HG03469 (cell line): ENCODE measurements around the gene AMZ1.

ENCODE experiments used
- ATAC-seq: cut with Tn5 transposase; IDR thresholded peaks from one replicate; pipeline ENCODE4 v1.9.1; 2021; ENCODE audit warnings: mild to moderate bottlenecking, moderate library complexity, moderate number of reproducible peaks; ENCODE audit not compliant: unreplicated experiment

Gene AMZ1

DNA sequence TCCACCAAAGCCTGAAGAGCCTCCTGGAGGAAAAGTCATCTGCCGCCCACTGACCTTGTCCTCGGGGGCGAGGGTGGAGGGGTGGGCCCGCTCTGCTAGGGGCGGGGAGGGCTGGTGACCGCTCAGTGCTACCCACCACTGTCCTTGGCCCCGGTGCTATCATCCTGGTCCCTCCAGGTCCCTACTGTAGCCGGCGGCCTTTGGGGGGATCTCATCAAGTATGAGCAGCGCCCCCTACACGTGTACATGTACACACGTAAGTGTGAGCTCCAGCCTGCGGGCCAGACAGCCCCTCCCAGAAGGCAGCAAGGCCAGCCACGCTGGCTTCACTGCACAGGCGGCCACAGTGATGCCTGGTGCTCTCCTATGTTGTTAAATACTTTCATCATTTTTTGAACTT is 36.7 kb upstream of the AMZ1 start:
- no peak for ATAC-seq

GRCh38 chr7:2651847-2652735 is 35.9 kb upstream of the AMZ1 start:
- no peak for ATAC-seq

DNA sequence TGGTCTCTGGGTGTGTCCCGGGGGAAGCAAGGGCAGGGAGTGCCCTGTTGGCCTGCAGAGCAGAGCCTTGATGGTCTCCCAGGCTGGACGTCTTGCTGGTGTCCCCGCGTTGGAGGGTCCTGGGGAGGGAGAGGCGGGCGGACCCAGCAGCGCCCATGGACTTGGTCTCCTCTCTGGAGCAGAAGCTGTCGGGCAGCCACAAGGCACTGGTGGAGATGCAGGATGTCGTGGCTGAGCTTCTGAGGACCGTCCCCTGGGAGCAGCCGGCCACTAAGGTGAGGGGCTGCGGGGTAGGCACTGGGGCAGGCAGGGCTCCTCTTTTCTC is 35.3 kb upstream of the AMZ1 start:
- no peak for ATAC-seq

DNA sequence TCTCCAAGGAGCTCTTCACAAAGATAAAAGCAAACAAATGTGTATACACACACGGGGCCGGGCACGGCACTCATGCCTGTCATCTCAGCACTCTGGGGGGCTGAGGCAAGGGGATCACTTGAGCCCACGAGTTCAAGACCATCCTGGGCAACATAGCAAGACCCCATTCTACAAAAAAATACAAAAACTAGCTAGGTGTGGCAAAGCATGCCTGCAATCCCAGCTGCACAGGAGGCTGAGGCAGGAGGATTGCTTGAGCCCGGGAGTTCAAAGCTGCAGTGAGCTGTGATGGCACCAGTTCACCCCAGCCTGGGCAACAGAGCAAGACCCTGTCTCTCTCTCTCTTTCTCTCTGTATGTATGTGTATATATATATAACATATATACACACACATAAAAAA is 33.9 kb upstream of the AMZ1 start:
- ATAC-seq, result no peak

GRCh38 chr7:2655870-2656614 is 32.0 kb upstream of the AMZ1 start:
- no peak for ATAC-seq

DNA sequence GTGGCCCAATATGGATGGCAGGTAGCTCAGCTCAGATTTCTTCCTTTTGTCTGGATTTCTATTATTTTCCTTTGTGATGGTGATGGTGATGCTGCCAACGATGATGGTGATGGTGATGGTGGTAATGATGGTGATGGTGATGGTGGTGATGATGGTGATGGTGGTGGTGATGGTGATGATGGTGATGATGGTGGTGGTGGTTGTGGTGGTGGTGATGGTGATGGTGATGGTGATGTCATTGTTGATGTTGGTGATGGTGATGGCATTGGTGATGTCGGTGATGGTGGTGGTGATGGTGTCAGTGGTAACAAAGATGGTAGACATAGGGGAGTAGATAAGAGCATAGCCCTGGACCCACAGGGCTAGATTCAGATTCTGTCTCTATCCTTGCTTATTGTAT is 30.8 kb upstream of the AMZ1 start:
- ATAC-seq, result no peak

- no peak for ATAC-seq
Measured at GRCh38 chr7:2657920-2658671, 29.9 kb upstream of the AMZ1 start.

GRCh38 chr7:2658941-2659340 is 29.1 kb upstream of the AMZ1 start:
- ATAC-seq, result no peak

GRCh38 chr7:2659556-2660358 is 28.2 kb upstream of the AMZ1 start:
- no peak for ATAC-seq

GRCh38 chr7:2660359-2661095 is 27.5 kb upstream of the AMZ1 start:
- ATAC-seq, result no peak

DNA sequence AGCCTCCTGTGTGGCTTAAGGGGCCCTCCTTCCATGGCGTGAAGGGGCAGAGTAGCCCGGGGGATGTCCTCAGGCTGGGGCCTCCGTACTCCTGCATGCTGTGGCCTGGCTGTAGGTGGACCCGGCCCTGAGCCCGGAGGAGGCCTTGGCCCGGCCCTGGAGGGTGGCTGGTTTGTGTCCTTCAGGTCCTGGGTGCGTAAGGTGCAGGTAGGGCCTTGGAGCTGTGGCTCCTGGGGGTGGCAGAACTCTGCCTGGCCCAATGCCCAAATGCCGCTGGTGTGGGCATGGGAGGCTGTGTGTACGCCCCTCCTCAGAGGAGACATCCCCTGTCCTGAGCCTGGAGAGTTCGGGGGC is 26.9 kb upstream of the AMZ1 start:
- no peak for ATAC-seq

DNA sequence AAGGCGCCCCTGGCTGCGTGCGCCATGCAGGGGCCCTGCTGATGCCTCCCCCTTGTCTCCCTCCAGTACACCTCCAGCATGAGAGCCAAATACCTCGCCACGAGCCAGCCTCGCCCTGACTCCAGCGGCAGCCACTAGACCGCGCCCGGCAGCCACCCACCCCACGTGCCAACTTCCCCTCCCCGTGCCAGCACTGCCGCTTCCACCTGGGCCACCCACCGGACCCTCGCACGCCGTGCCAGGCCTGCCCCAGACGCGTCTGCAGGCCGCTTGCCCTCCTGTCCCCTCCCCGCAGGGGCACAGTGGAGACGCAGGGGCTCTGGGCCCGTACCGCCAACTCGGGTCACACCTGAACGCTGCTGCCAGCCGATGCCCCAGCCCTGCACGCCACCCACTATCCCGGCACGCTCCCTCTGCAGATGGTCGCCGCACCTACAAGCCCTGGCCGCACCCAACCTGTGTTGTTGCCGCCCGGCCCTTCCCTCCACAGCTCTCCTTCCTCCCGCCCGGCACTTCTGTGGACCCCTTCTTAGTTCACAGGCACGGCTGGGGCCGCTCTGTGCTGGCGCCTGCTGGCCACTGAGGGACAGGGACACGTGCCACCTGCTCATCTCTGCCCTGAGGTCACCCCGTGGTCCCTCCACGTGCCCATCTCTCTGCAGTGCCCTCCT is 26.3 kb upstream of the AMZ1 start:
- ATAC-seq, result no peak

- ATAC-seq, result no peak
Measured at GRCh38 chr7:2662273-2663120, 25.5 kb upstream of the AMZ1 start.

- ATAC-seq, result no peak
Measured at GRCh38 chr7:2663121-2663886, 24.7 kb upstream of the AMZ1 start.

- ATAC-seq, result no peak
Measured at GRCh38 chr7:2663960-2664359, 24.0 kb upstream of the AMZ1 start.

DNA sequence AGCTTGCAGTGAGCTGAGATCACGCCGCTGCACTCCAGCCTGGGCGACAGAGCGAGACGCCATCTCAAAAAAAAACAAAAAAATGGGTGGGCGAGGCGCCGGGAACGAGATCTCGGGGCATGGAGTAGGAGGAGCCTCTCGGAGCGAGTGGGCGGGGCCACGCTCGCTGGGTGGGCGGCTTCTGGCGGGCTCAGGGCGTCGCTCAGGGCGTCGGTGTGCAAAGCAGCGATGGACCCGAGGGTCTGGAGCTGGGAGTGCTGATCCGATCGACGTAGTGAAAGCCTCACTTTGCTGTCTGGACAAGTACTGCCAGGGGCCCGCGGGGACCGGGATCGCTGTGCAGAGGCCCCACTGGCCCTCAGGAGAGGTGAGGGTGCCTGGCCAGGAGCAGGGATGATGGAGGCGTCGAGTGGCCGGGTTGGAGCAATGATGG is 22.6 kb upstream of the AMZ1 start:
- ATAC-seq, result no peak

- ATAC-seq, result no peak
Measured at GRCh38 chr7:2666155-2666554, 21.8 kb upstream of the AMZ1 start.
